GM21423 (cell line): ENCODE data around the gene TNN.
"Not testable (repeated sequence)": the region's sequence is repeated elsewhere in the genome, so short reads cannot be mapped to it uniquely, and the experiment has no call there.

Experiments
- ATAC-seq: cut with Tn5 transposase; IDR thresholded peaks from one replicate; pipeline ENCODE4 v1.9.1; 2021; ENCODE audit warnings: mild to moderate bottlenecking, moderate library complexity; ENCODE audit not compliant: unreplicated experiment

The TNN gene

GRCh38 chr1:175071276-175071943 is 3.8 kb downstream of the TNN start:
- ATAC-seq, result no peak

DNA sequence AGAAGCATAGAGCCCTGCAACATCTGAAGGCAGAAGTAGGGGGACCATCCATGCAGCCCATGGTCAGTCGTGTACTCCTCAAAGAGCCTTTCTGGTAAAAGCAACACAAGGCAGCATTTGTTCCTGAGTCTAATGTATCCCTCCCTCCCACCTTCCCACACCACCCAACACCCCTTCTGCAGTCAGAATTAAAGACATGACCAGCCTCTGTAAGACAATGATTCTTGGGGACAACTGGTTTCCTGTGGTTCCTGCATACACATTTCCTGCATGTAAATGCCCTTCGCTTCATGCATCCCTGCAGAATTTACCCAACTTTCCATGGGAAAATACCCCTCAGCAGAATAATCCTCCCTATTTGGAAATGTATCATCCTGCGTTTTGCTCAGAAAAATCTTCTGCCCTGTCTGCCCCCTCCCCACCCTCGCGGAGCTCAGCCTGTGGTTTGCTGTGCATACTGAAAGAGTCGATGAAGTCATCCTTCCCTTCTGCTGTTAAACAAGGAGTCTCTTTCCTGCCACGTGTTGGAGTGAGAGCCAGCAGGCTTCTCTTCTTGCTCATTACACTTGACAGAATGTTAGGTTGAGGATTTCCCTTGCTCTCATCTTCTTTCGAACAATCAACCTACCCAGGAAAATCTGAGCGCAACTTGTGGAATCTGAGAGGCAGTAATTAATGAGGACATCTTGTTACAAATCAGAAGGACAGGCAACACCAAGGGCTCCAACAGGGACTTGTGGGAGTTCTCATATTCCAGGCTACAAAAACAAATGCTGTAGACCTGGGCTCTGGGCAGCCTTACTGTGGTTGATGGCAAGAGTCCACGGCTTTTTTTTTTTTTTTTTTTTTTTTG is 4.7 kb downstream of the TNN start:
- peak; percentile 81 for ATAC-seq

DNA sequence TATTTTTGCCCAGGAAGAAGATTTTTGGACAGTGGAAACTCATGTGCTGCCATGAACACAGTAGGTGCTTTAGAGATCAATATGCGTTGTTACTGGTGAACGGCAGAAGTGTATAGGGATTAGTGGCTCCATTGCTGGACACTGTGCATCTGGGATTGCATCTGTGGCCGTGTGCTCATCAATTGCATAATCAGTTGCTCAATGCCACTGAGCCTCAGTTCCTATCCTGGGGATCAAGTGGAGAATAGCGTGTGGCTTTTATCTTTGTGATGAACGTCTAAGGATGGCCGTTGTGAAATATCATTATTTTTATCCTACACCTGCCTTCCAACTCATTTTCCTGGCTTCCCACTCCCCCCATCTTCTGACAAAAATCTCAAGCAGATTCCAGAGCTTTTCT is 5.4 kb downstream of the TNN start:
- no peak for ATAC-seq

DNA sequence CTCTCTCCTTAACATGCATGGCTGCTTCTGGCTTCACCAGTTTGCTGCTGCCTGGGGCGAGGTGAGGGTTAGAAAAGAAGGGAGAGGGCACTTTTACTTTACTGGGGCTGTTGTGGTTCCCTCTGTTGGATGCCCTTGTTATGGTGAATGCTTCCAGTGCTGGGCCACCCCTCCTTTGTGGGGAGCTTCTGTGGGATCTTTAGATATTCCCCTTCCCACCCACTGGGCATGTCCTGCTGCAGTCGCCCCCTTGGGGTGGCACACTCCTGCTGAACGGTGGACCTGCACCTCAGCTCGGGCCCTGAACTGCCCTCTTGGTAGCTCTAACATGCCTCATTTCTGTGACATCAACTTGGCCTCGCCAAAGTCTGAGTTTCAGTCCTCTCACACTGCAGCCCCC is 6.0 kb downstream of the TNN start:
- no peak for ATAC-seq

DNA sequence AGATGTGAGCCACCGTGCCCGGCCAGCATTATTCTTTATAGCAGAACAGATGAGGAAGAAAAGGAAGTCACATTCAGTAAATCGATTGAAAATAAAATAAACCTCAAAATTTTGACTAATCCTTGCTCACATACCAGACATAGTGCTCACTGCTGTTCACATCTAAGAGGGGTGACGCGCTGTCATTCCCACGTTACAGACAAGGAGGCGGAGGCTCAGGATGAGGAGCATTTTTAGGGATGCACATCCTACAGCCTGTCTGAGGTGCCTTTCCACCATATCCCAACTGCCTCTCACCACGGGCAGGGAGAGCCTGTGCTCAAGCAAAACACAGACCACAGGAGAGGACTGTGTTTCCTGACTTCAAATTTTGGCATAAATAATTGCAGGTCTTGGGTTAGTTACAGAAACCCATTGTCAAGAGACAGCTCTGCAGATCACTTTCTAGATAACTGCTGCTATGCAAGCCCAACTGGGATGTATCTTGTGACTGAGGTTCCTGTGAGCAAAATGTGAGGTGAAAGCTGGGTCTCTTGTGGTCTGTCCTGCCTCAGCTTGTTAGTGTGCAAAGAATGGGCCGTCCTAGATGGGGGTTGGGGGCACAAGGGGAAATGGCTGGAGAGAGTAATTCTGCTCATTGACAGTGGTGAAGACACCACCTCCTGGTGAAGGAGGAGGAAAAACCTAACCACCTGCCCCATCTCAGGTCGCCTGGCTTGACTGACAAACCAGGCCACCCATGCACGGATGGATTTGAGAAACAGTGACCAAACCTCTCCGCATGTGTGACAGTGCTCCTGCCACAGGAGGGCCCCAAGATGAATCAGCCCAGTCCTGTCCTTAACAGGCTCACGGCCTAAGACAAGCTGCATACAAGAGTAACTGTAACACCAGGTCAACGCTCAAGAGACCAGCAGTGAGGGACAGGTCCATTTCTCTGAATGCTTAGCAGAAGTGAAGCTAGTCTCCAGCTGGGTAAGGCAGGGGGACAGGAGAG is 8.2 kb downstream of the TNN start:
- no peak for ATAC-seq

- no peak for ATAC-seq
Observed at GRCh38 chr1:175077356-175078030, 9.9 kb downstream of the TNN start.

DNA sequence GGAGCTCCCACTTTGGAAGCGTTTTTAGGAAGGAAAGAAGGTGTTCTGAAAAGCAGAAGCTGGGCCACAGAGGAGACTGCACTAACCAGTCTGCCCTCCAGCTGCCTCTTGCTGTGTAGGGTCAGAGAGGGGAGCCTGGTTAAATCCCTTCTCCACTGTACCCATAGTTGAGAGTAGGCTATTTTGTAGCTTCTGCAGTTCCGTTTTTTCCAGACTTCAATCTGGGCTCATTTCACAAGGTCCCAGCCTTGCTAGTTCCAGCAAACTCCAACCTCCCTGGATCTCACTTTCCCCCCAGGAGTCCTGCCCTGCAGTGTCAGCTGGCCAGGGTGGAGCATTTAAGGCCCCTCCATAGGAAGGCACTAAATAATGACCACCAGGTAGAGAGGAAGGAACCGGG is 11.0 kb downstream of the TNN start:
- ATAC-seq, result no peak

- no peak for ATAC-seq
Observed at GRCh38 chr1:175079338-175079737, 11.7 kb downstream of the TNN start.

- ATAC-seq, result no peak
Observed at GRCh38 chr1:175080030-175080429, 12.4 kb downstream of the TNN start.

DNA sequence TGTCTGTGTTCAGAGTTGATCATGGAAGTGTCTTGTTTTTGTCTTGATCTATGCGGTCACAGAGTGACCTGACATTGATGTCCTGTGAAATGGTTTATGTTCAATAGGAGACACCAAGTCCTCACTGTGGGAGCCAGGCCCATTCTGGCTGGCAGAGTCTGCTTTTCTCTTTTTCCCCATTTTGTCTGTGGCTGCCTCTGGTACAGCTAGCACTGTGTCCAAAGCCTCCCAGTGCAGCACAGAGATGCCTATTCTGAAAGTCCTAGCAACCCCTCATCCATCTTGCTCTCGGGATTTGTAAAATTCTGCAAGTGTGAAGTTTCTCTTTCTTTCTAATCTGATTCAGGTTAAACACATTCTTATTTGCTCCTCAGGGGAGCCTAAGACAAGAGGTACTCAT is 14.3 kb downstream of the TNN start:
- ATAC-seq, result no peak

GRCh38 chr1:175088525-175088951 is 20.9 kb downstream of the TNN start:
- no peak for ATAC-seq

DNA sequence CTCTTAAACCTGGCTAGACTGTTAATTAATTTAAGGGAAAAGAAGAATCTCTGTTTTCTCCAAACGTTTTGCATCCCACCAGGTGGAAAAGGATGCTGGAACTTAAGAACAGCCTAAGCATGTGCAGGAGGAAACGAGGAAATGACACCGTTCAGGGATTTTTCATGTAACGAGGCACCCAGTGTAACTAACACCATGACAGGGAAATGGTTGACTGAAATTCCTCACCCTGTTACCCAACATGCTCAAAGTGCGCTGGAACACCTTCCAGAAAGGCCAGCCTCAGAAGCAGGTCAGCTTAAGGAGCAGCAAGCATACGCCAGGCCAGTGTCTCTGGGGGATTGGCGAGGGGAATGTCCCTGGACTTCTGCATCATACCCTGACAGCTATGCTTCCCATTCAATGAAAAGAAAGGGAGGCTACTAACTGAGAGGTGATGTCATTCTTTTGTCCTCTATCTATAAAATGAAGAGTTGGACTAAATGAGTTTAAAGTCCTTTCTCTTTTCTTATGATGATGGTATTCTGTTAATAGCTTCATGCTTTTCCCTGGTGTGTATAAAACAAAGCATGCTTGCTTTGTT is 21.6 kb downstream of the TNN start:
- no peak for ATAC-seq

DNA sequence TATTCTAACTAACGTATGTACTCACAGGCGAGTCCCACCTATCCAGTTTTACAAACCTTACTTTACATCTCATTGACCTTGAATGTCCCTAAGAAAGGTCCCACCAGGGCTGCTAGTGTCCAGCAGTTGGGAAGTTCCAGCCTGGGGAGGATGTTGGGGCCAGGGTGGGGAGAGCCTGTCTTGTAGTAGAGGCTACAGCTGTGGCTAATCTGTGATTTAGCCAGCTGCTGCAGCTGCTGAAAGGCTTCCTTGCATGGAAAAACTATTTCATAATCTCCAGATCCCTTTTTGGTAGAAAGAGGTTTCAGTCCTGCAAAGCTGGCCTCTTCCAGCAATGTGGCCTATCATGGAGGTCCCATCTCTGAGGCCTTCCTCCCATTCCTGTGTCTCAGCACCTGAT is 23.1 kb downstream of the TNN start:
- ATAC-seq, result no peak

GRCh38 chr1:175094626-175095025 is 27.0 kb downstream of the TNN start:
- no peak for ATAC-seq

DNA sequence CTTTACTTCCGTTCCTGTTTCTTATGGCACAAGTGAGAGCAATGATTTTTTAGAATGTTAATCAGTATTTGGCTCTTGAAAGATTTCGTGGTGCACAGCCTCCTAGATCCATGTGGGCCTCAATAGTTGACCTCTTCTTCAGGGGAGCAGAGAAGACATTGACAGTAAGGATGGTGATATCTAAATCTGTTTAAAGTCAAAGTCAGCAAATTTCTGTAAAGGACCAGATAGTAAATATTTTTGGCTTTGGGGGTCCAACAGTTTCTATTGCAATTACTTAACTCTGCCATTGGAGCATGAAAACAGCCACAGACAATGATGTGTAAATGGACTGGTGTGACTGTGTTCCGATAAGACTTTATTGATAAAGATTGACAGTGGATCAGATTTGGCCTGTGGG is 27.4 kb downstream of the TNN start:
- ATAC-seq, result no peak

DNA sequence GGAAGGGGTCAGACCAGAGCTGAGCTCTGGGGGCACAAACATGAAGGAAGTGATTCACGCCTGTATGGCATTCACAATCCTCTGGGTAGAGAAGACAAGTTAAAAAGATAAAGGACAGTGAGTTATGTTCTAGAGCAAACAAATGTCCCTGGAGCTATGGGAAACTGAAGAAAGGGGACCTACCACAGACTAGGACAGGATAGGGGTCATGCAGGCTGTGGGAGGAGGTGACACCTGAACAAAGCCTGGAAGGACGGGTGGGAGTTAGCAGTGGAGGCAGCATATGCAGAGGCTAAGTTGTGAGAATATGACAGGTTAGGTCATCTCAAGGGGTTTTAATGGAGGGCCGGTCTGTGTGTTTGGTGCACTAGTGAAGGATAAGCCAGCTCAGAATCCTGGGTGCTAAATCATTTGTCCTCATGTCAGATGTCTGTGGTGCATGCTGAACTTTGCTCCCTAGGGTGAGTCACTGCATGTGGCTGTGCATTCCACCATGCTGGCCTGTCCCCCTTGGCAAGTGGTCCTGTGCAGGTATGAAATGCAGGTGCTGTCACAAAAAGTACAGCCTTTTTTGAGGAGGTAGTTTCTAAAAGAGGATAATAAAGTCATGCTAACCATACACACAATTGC is 28.5 kb downstream of the TNN start:
- ATAC-seq, result no peak

DNA sequence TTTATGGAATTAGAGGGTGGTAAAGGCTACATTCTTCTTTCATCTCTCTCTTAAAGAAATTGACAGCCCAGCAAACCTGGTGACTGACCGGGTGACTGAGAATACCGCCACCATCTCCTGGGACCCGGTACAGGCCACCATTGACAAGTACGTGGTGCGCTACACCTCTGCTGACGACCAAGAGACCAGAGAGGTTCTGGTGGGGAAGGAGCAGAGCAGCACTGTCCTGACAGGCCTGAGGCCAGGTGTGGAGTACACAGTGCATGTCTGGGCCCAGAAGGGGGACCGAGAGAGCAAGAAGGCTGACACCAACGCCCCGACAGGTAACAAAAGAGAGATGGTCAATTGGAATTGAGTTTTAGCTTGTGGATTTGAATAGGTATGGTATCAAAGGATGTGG is 29.7 kb downstream of the TNN start:
- no peak for ATAC-seq

DNA sequence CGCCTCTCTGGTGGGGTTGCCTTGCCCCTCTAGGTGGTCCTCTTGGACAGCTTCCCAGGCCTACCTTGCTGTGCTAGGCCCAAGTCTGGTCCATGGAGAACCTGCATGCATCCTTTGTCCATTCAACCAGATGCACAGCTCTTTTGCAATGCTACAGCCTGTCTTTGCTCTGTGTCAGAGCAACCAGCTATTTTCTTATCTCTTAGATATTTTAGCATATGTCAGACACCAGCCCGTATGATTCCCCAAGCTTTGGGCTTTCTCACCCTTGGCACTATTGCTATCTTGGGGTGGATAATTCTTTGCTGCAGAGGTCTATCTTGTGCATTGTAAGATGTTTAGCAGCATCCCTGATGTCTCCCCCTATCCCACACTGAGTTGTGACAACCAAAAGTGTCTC is 32.3 kb downstream of the TNN start:
- no peak for ATAC-seq

- ATAC-seq, result not testable (repeated sequence)
Observed at GRCh38 chr1:175102166-175102565, 34.5 kb downstream of the TNN start.

- ATAC-seq, result not testable (repeated sequence)
Observed at GRCh38 chr1:175106536-175106935, 38.9 kb downstream of the TNN start.
